ENCODE data around the gene STUB1.

STUB1 gene

DNA sequence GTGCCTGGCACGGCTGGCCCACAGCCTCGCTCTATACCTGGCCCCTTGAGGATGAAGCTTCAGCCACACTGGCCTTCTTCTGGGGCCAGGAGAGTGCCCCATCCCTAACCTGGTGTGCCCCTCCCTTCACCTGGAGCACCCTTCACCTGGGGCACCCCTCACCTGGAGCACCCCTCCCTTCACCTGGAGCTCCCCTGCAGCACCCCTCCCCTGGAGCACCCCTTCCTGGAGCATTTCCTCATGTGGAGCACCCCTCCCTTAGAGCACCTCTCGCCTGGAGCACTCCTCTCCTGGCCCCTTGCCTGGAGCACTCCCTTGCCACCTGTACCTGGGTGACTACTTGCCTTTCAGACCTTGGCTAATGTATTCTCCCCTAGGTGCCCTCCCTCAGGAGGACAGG is 27.8 kb downstream of the STUB1 start:
- Histone ChIP-seq H3K27me3 (ENCODE audit: insufficient read depth, low read length, poor library complexity) (no peaks in the 10 kb centered on the region), H3K4me2 (ENCODE audit: insufficient read depth, low read length) (no peak overlapping the region), H3K4me3 (ENCODE audit: low read depth in 1 of 2, low read length in 2 of 2) (no peak overlapping the region), H3K9ac (ENCODE audit: low read depth, low read length) (no peak overlapping the region), H3K27ac (ENCODE audit: low read length) (no peak overlapping the region), H3K9me3 (ENCODE audit: insufficient read depth, low read length, severe bottlenecking) (no peaks in the 10 kb centered on the region), H3K36me3 (ENCODE audit: insufficient read depth, low read length) (no peaks in the 10 kb centered on the region), H3K79me2 (ENCODE audit: insufficient read depth, low read length) (no peaks in the 10 kb centered on the region), H3K4me1 (ENCODE audit: insufficient read depth, low read length) (peaks cover 4% of the 10 kb centered on the region; the same call in 1 of the 2 replicates), H4K20me1 (ENCODE audit: insufficient read depth, low read length) (peaks cover 11% of the 10 kb centered on the region), H2AFZ (ENCODE audit: low read depth, low read length) (no peak overlapping the region)
- ATAC-seq (ENCODE audit: insufficient read depth, low read depth) = no peak
- no peak for DNase-seq
- no peak for TF ChIP-seq CTCF (IDR thresholded peaks at IDR 0.05; ENCODE audit: borderline replicate concordance, extremely low read depth, low read length, poor library complexity, severe bottlenecking)
- no peak for TF ChIP-seq EZH2 (IDR thresholded peaks at IDR 0.05; ENCODE audit: borderline replicate concordance, low read depth, low read length, severe bottlenecking)

DNA sequence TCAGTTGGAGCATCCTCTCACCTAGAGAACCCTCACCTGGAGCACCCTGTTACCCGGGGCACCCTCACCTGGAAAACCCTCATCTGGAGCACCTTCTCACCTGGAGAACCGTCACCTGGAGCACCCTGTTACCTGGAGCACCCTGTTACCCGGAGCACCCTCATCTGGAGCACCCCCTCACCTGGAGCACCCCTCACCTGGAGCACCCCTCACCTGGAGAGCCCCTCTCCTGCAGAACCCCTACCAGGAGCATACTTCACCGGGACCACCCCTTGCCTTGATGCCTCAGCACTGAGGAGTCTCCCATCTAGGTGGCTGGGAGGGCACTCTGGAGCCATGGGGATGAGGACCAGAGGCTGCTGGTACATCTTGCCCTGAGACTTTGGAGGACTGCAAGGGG is 28.7 kb downstream of the STUB1 start:
- Histone ChIP-seq H3K4me3 (ENCODE audit: low read depth in 1 of 2, low read length in 2 of 2) (no peak overlapping the region), H3K4me1 (ENCODE audit: insufficient read depth, low read length) (peaks cover 5% of the 10 kb centered on the region), H3K4me2 (ENCODE audit: insufficient read depth, low read length) (no peak overlapping the region), H3K79me2 (ENCODE audit: insufficient read depth, low read length) (no peaks in the 10 kb centered on the region), H3K9me3 (ENCODE audit: insufficient read depth, low read length, severe bottlenecking) (no peaks in the 10 kb centered on the region), H2AFZ (ENCODE audit: low read depth, low read length) (no peak overlapping the region), H3K36me3 (ENCODE audit: insufficient read depth, low read length) (no peaks in the 10 kb centered on the region), H4K20me1 (ENCODE audit: insufficient read depth, low read length) (peaks cover 11% of the 10 kb centered on the region), H3K9ac (ENCODE audit: low read depth, low read length) (no peak overlapping the region), H3K27ac (ENCODE audit: low read length) (no peak overlapping the region), H3K27me3 (ENCODE audit: insufficient read depth, low read length, poor library complexity) (no peaks in the 10 kb centered on the region)
- no peak for TF ChIP-seq EZH2 (IDR thresholded peaks at IDR 0.05; ENCODE audit: borderline replicate concordance, low read depth, low read length, severe bottlenecking)
- TF ChIP-seq CTCF (IDR thresholded peaks at IDR 0.05; ENCODE audit: borderline replicate concordance, extremely low read depth, low read length, poor library complexity, severe bottlenecking) = no peak
- no peak for ATAC-seq (ENCODE audit: insufficient read depth, low read depth)
- no peak for DNase-seq

GRCh38 chr16:709566-710499 is 29.6 kb downstream of the STUB1 start:
- peaks cover 13% of the 10 kb centered on the region for H3K4me1 ChIP-seq (ENCODE audit: insufficient read depth, low read length)
- H2AFZ ChIP-seq (ENCODE audit: low read depth, low read length) = no peak overlapping the region
- peaks cover 11% of the 10 kb centered on the region for H4K20me1 ChIP-seq (ENCODE audit: insufficient read depth, low read length)
- no peaks in the 10 kb centered on the region for H3K79me2 ChIP-seq (ENCODE audit: insufficient read depth, low read length)
- DNase-seq (no peak), ATAC-seq (ENCODE audit: insufficient read depth, low read depth) (no peak)
- no peaks in the 10 kb centered on the region for H3K27me3 ChIP-seq (ENCODE audit: insufficient read depth, low read length, poor library complexity)
- no peak overlapping the region for H3K4me2 ChIP-seq (ENCODE audit: insufficient read depth, low read length)
- H3K27ac ChIP-seq (ENCODE audit: low read length) = no peak overlapping the region
- H3K36me3 ChIP-seq (ENCODE audit: insufficient read depth, low read length) = no peaks in the 10 kb centered on the region
- no peak overlapping the region for H3K4me3 ChIP-seq (ENCODE audit: low read depth in 1 of 2, low read length in 2 of 2)
- no peaks in the 10 kb centered on the region for H3K9me3 ChIP-seq (ENCODE audit: insufficient read depth, low read length, severe bottlenecking)
- TF ChIP-seq EZH2 (IDR thresholded peaks at IDR 0.05; ENCODE audit: borderline replicate concordance, low read depth, low read length, severe bottlenecking) (no peak), CTCF (IDR thresholded peaks at IDR 0.05; ENCODE audit: borderline replicate concordance, extremely low read depth, low read length, poor library complexity, severe bottlenecking) (no peak)
- no peak overlapping the region for H3K9ac ChIP-seq (ENCODE audit: low read depth, low read length)

Data from DND-41 (cell line).